Neural progenitor cell (in vitro differentiated cells): ENCODE measurements around the gene IQCE.

ENCODE experiments used
- CTCF ChIP-seq: fragments of 200-600 bp; sonication (generic); IDR thresholded peaks from 2 replicates; pipeline ENCODE4 v1.5.1; 2017; ENCODE audit warnings: antibody characterized with exemption, mild to moderate bottlenecking
- EZH2 ChIP-seq: fragments of 200-600 bp; sonication (generic); IDR thresholded peaks from 2 replicates; pipeline ENCODE4 v1.6.1; 2017; ENCODE audit warnings: antibody characterized with exemption, mild to moderate bottlenecking, moderate library complexity

DNA sequence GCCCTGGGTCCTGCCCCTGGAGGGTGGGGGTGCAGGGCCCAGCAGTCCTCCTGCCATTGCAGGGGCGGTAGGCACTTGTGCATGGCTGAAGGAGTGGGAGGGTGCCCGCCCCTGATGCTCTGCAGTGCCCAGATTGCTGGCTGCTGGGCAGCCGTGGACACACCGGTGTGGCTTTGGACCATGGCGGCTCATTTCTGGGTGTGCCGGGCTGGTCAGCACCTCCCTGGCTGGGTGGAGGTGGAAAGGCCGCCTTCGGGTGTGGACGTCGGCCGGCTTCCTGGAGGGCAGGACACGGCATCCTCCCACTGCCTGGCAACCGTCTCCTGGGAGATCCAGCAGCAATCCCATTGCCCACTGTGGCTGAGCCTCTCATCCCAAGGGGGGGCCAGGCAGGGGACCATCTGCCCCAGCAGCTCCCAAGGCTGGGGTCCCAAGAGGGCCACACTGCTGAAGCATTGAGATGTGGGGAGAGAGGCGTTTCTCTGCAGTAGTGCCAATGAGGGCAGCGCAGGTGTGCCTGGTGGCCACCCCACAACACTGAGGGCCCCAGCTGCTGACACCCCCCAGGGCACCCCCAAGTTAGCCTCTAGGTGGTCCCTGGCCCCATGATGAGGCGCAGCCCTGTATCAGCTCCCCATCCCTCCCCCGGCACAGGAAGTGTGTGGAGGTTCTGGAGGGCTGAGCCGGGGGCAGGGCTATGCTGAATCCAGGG is 85.9 kb downstream of the IQCE start:
- TF ChIP-seq EZH2 (no peak), CTCF (no peak)
